DND-41 (cell line): ENCODE data around the gene MDH1.
"Not testable (repeated sequence)": the region's sequence is repeated elsewhere in the genome, so short reads cannot be mapped to it uniquely, and the experiment has no call there.

ENCODE experiments used
- ATAC-seq: fragments of 200-7000 bp; cut with Tn5 transposase; 3 replicates; pipeline ENCODE4 v1.9.1; 2021; ENCODE audit warnings: low read depth; ENCODE audit not compliant: insufficient read depth
- DNase-seq: peaks from one replicate; pipeline ENCODE4 v3.0.0-alpha.2; 2020
- H2AFZ ChIP-seq: 2 replicates; pipeline ENCODE4 v1.6.0; 2012; ENCODE audit warnings: low read depth, low read length
- H3K27ac ChIP-seq: 2 replicates; pipeline ENCODE4 v1.5.1; 2012; ENCODE audit warnings: low read length, inconsistent platforms
- H3K27me3 ChIP-seq: fragments of 200-600 bp; sonication (generic); 2 replicates; pipeline ENCODE4 v1.6.0; 2012; ENCODE audit warnings: low read length, mild to moderate bottlenecking, inconsistent platforms; ENCODE audit not compliant: insufficient read depth, poor library complexity
- H3K36me3 ChIP-seq: 2 replicates; pipeline ENCODE4 v1.5.1; 2012; ENCODE audit warnings: low read length, inconsistent platforms; ENCODE audit not compliant: insufficient read depth
- H3K4me1 ChIP-seq: 2 replicates; pipeline ENCODE4 v1.5.1; 2012; ENCODE audit warnings: mild to moderate bottlenecking, low read length; ENCODE audit not compliant: insufficient read depth
- H3K4me2 ChIP-seq: 2 replicates; pipeline ENCODE4 v1.6.0; 2012; ENCODE audit warnings: mild to moderate bottlenecking, moderate library complexity, low read length, inconsistent platforms; ENCODE audit not compliant: insufficient read depth
- H3K4me3 ChIP-seq, 2 experiments: fragments of 200-600 bp in 1 of 2; shearing (Covaris generic) in 1 of 2; 2 replicates each; pipeline ENCODE4 v1.5.1; 2012 to 2016; ENCODE audit warnings: inconsistent platforms in 2 of 2, low read length in 2 of 2, mild to moderate bottlenecking in 2 of 2, low read depth in 1 of 2, moderate library complexity in 1 of 2
- H3K79me2 ChIP-seq: 2 replicates; pipeline ENCODE4 v1.6.0; 2012; ENCODE audit warnings: low read length, inconsistent platforms; ENCODE audit not compliant: insufficient read depth
- H3K9ac ChIP-seq: 2 replicates; pipeline ENCODE4 v1.6.0; 2012; ENCODE audit warnings: low read depth, mild to moderate bottlenecking, inconsistent platforms, low read length, moderate library complexity
- H3K9me3 ChIP-seq: 2 replicates; pipeline ENCODE4 v1.5.1; 2012; ENCODE audit warnings: low read length, moderate library complexity, mild to moderate bottlenecking, inconsistent platforms; ENCODE audit not compliant: insufficient read depth, severe bottlenecking
- H4K20me1 ChIP-seq: 2 replicates; pipeline ENCODE4 v1.6.0; 2012; ENCODE audit warnings: low read length; ENCODE audit not compliant: insufficient read depth
- EZH2 ChIP-seq: IDR thresholded peaks from 3 replicates; pipeline ENCODE4 v1.6.1; 2012; ENCODE audit warnings: borderline replicate concordance, low read depth, mild to moderate bottlenecking, moderate library complexity, low read length, inconsistent platforms; ENCODE audit not compliant: severe bottlenecking
- TF ChIP-seq, protein P1 (sequence below): IDR thresholded peaks from 2 replicates; pipeline ENCODE4 v1.5.1; 2012; ENCODE audit warnings: borderline replicate concordance, low read length, moderate library complexity, mild to moderate bottlenecking; ENCODE audit not compliant: poor library complexity, severe bottlenecking; ENCODE audit errors: extremely low read depth

MDH1 gene

DNA sequence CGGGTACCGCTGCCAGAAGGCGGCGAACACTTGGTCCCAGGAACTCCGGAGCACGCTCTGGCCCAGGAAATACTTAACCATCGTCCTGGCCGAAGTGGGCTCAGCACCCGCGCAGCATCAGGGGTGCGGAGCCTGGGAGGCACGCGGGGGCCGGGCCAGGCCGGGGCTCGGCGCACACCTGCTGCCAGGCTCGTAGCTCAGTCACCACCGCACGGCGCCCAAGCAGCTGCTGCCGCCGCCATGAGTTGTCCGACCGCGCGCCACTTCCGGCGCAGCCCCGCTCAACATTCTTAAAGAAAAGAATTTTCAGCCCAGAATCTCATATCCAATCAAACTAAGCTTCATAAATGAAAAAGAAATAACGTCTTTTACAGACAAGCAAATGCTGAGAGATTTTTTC is 34.0 kb downstream of the MDH1 start:
- Histone ChIP-seq H3K4me3 (no peak overlapping the region), H3K36me3 (no peaks in the 10 kb centered on the region), H2AFZ (no peak overlapping the region), H3K27me3 (no peaks in the 10 kb centered on the region), H3K4me1 (no peaks in the 10 kb centered on the region), H3K4me2 (no peak overlapping the region), H3K9me3 (no peaks in the 10 kb centered on the region), H3K27ac (no peak overlapping the region), H3K79me2 (no peaks in the 10 kb centered on the region), H4K20me1 (no peaks in the 10 kb centered on the region), H3K9ac (no peak overlapping the region)
- TF ChIP-seq EZH2: no peak
- TF ChIP-seq, protein P1, sequence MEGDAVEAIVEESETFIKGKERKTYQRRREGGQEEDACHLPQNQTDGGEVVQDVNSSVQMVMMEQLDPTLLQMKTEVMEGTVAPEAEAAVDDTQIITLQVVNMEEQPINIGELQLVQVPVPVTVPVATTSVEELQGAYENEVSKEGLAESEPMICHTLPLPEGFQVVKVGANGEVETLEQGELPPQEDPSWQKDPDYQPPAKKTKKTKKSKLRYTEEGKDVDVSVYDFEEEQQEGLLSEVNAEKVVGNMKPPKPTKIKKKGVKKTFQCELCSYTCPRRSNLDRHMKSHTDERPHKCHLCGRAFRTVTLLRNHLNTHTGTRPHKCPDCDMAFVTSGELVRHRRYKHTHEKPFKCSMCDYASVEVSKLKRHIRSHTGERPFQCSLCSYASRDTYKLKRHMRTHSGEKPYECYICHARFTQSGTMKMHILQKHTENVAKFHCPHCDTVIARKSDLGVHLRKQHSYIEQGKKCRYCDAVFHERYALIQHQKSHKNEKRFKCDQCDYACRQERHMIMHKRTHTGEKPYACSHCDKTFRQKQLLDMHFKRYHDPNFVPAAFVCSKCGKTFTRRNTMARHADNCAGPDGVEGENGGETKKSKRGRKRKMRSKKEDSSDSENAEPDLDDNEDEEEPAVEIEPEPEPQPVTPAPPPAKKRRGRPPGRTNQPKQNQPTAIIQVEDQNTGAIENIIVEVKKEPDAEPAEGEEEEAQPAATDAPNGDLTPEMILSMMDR: no peak
- ATAC-seq: no peak
- DNase-seq: no peak

DNA sequence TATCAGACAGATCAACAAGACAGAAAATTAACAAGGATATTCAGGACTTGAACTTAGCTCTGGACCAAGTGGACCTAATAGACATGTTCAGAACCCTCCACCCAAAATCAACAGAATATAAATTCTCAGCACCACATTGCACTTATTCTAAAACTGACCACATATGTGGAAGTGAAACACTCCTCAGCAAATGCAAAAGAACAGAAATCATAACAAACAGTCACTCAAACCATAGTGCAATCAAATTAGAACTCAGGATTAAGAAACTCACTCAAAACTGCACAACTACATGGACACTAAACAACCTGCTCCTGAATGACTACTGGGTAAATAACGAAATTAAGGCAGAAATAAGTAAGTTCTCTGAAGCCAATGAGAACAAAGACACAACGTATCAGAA is 35.0 kb downstream of the MDH1 start:
- not testable (repeated sequence) for H3K27me3 ChIP-seq, H3K36me3 ChIP-seq, H3K9ac ChIP-seq, DNase-seq, H3K79me2 ChIP-seq, H2AFZ ChIP-seq, H3K4me1 ChIP-seq, ATAC-seq, H3K27ac ChIP-seq, H3K9me3 ChIP-seq, H4K20me1 ChIP-seq, H3K4me3 ChIP-seq, H3K4me2 ChIP-seq

DNA sequence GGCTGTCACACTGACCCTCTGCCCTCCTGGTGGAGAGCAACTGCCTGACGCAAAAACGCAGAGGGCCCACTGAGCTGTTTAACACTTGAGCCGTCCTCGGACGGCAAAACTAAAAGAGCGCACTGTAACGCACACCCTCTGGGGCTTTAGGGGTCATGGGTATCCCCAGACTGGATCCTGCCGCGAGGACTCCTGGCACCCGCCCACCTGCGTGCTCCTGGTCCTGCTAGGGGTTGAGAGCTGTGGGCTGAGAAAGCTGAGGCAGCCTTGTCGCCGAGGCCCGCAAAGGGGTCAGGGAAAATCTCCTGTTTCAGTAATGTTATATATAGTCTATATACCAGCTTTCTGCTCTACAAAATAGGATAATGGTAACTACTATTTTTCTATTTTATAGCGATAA is 39.1 kb downstream of the MDH1 start:
- Histone ChIP-seq H3K4me2 (no peak overlapping the region), H3K4me3 (no peak overlapping the region), H3K79me2 (no peaks in the 10 kb centered on the region), H3K36me3 (no peaks in the 10 kb centered on the region), H3K27me3 (no peaks in the 10 kb centered on the region), H3K4me1 (no peaks in the 10 kb centered on the region), H3K27ac (no peak overlapping the region), H2AFZ (no peak overlapping the region), H4K20me1 (no peaks in the 10 kb centered on the region), H3K9ac (no peak overlapping the region), H3K9me3 (peaks cover 2% of the 10 kb centered on the region)
- TF ChIP-seq, protein P1: no peak
- no peak for TF ChIP-seq EZH2
- ATAC-seq: no peak
- DNase-seq: no peak

DNA sequence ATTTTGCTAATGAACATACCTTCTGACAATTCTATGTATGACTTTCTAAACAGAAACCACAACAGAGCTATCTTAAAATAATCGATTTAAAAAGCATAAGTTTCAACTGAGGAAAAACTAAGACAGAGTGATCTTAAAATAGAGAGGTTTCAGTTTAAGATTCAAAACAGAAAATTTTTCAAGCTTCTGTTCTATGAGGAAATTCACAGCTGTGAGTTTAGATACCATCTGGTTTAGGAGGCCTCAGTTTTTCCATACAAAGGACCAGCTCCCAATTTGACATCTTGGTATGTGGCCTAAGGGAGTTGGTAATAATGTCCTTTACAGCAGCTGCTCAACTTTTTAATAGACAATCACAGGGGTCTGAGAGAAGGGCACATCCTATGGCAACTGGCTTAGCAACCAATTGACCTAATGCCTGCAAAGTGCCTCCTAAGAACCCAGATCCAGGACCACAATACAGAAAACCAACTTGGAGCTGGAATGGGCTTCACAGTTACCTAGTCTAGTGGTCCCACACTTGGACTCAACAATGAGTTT is 39.7 kb downstream of the MDH1 start:
- TF ChIP-seq, protein P1: no peak
- TF ChIP-seq EZH2: no peak
- H3K4me1 ChIP-seq: no peaks in the 10 kb centered on the region
- DNase-seq (no peak), ATAC-seq (no peak)
- H3K79me2 ChIP-seq: no peaks in the 10 kb centered on the region
- no peaks in the 10 kb centered on the region for H3K36me3 ChIP-seq
- H3K9ac ChIP-seq: no peak overlapping the region
- H3K27me3 ChIP-seq: no peaks in the 10 kb centered on the region
- H3K4me3 ChIP-seq: no peak overlapping the region
- H3K9me3 ChIP-seq: peaks cover 2% of the 10 kb centered on the region
- H2AFZ ChIP-seq: no peak overlapping the region
- H3K27ac ChIP-seq: no peak overlapping the region
- no peaks in the 10 kb centered on the region for H4K20me1 ChIP-seq
- no peak overlapping the region for H3K4me2 ChIP-seq
